GM19463 (cell line): ENCODE data around the gene GALNT7.

Source experiments
- ATAC-seq: cut with Tn5 transposase; IDR thresholded peaks from one replicate; pipeline ENCODE4 v1.9.1; 2021; ENCODE audit warnings: mild to moderate bottlenecking, moderate library complexity; ENCODE audit not compliant: unreplicated experiment

GALNT7 gene

GRCh38 chr4:173231916-173232315 is 63.3 kb downstream of the GALNT7 start:
- ATAC-seq: no peak

GRCh38 chr4:173233857-173234256 is 65.2 kb downstream of the GALNT7 start:
- no peak for ATAC-seq

GRCh38 chr4:173235050-173235449 is 66.4 kb downstream of the GALNT7 start:
- no peak for ATAC-seq

GRCh38 chr4:173236301-173236700 is 67.7 kb downstream of the GALNT7 start:
- no peak for ATAC-seq

GRCh38 chr4:173237152-173237551 is 68.5 kb downstream of the GALNT7 start:
- no peak for ATAC-seq

GRCh38 chr4:173237762-173238161 is 69.2 kb downstream of the GALNT7 start:
- no peak for ATAC-seq

GRCh38 chr4:173240696-173241095 is 72.1 kb downstream of the GALNT7 start:
- no peak for ATAC-seq

- no peak for ATAC-seq
Measured at GRCh38 chr4:173242466-173243250, 74.0 kb downstream of the GALNT7 start.

GRCh38 chr4:173243321-173243720 is 74.7 kb downstream of the GALNT7 start:
- ATAC-seq: no peak

GRCh38 chr4:173243917-173244658 is 75.5 kb downstream of the GALNT7 start:
- ATAC-seq: peak; percentile 84

- no peak for ATAC-seq
Measured at GRCh38 chr4:173245952-173246351, 77.3 kb downstream of the GALNT7 start.

GRCh38 chr4:173246719-173247118 is 78.1 kb downstream of the GALNT7 start:
- peak; percentile 46 for ATAC-seq

- ATAC-seq: no peak
Measured at GRCh38 chr4:173247321-173247720, 78.7 kb downstream of the GALNT7 start.

- ATAC-seq: no peak
Measured at GRCh38 chr4:173248690-173249089, 80.1 kb downstream of the GALNT7 start.

GRCh38 chr4:173252024-173252935 is 83.7 kb downstream of the GALNT7 start:
- ATAC-seq: peak; percentile 96

- no peak for ATAC-seq
Measured at GRCh38 chr4:173253561-173253960, 85.0 kb downstream of the GALNT7 start.

GRCh38 chr4:173254646-173255045 is 86.0 kb downstream of the GALNT7 start:
- no peak for ATAC-seq

GRCh38 chr4:173256825-173257224 is 88.2 kb downstream of the GALNT7 start:
- ATAC-seq: no peak

- ATAC-seq: peak; percentile 86
Measured at GRCh38 chr4:173257732-173258717, 89.4 kb downstream of the GALNT7 start.

GRCh38 chr4:173258866-173259265 is 90.3 kb downstream of the GALNT7 start:
- no peak for ATAC-seq
